Vagina (tissue), 2 donors: Measurements from ENCODE around the gene DYRK1B.

ENCODE experiments used
- POLR2A ChIP-seq, 2 donors: fragments of 450-650 bp; IDR thresholded peaks; one replicate each; pipeline ENCODE4 v1.6.1; 2017; ENCODE audit warnings: antibody characterized with exemption in 2 of 2, mild to moderate bottlenecking in 2 of 2, moderate library complexity in 2 of 2
- TF ChIP-seq, protein P1 (sequence below), 3 experiments: fragments of 450-650 bp in 2 of 3; fragments of 200-600 bp in 1 of 3; sonication (generic) in 1 of 3; IDR thresholded peaks; one replicate each; pipeline ENCODE4 v1.5.1; 2017 to 2019; ENCODE audit warnings: antibody characterized with exemption in 3 of 3, mild to moderate bottlenecking in 2 of 3, moderate library complexity in 2 of 3

DNA sequence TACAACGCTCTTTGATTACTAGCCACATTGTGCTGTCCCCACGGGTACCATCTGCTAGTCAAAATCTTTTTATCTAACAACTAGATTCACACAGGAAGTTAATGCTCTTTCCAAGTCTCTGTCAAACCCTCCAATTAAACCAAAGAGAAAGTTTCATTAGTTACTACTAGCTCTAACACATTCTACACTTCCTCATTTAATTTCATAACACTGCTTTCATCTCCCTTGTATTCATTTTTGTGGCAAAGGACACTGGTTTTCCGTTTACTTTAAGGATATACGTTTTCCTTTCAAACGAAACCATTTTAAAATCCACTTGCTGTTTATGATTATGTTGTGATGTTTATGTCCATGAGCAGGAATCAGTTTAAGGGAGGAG lies 5.3 kb downstream of the DYRK1B start:
- TF ChIP-seq, protein P1, sequence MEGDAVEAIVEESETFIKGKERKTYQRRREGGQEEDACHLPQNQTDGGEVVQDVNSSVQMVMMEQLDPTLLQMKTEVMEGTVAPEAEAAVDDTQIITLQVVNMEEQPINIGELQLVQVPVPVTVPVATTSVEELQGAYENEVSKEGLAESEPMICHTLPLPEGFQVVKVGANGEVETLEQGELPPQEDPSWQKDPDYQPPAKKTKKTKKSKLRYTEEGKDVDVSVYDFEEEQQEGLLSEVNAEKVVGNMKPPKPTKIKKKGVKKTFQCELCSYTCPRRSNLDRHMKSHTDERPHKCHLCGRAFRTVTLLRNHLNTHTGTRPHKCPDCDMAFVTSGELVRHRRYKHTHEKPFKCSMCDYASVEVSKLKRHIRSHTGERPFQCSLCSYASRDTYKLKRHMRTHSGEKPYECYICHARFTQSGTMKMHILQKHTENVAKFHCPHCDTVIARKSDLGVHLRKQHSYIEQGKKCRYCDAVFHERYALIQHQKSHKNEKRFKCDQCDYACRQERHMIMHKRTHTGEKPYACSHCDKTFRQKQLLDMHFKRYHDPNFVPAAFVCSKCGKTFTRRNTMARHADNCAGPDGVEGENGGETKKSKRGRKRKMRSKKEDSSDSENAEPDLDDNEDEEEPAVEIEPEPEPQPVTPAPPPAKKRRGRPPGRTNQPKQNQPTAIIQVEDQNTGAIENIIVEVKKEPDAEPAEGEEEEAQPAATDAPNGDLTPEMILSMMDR (IDR thresholded peaks at IDR 0.05), result no peak
- TF ChIP-seq POLR2A (IDR thresholded peaks at IDR 0.05), result no peak
